ENCODE results near the gene PARVB.

DNA sequence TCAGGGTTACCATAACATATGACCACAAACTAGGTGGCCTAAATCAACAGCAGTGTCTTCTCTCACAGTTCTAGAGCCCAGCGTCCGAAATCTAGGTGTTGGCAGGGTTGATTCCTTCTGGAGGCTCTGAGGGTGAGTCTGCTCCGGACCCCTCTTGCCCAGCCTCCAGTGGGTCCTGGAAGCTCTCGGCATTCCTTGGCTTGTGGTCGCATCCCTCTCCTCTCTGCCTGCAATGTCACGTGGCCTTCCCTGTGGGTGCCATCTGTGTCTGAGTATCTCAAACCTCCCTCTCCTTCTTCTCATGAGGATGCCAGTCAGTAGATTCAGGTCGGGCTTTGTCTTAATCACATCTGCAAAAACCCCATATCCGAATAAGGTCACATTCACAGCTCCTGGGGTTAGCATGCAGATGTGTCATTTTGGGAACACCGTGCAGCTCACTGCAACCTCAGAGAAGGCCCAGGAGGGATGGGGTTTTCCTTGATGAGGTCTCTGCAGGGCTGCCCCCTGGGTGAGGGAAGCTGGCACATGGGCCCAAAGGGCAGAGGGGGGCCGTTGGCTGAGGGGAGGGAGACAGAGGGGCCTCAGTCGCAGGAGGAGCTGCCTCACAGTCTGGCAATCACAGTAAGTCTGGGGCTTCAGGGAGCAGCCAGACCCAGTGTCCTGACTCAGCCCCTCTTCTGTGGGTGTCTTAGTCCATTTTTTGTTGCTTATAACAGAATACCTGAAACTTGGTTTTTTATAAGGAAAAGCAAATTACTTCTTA, 197.8 kb downstream of the PARVB start:
- TF ChIP-seq, protein P1, sequence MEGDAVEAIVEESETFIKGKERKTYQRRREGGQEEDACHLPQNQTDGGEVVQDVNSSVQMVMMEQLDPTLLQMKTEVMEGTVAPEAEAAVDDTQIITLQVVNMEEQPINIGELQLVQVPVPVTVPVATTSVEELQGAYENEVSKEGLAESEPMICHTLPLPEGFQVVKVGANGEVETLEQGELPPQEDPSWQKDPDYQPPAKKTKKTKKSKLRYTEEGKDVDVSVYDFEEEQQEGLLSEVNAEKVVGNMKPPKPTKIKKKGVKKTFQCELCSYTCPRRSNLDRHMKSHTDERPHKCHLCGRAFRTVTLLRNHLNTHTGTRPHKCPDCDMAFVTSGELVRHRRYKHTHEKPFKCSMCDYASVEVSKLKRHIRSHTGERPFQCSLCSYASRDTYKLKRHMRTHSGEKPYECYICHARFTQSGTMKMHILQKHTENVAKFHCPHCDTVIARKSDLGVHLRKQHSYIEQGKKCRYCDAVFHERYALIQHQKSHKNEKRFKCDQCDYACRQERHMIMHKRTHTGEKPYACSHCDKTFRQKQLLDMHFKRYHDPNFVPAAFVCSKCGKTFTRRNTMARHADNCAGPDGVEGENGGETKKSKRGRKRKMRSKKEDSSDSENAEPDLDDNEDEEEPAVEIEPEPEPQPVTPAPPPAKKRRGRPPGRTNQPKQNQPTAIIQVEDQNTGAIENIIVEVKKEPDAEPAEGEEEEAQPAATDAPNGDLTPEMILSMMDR (IDR thresholded peaks at IDR 0.05) = no peak
- no peak for TF ChIP-seq POLR2A (IDR thresholded peaks at IDR 0.05)
